Activated CD4-positive, alpha-beta T cell treated with anti-CD3 and anti-CD28 coated beads, Interleukin-2, amount 50 U/mL, for 24 hours (primary cell): ENCODE results near the gene KRT16.
"Not testable (repeated sequence)": the region's sequence is repeated elsewhere in the genome, so short reads cannot be mapped to it uniquely, and the experiment has no call there.

Source experiments
- DNase-seq, 2 donors: peaks; one replicate each; pipeline ENCODE4 v3.0.0-alpha.2; 2020; ENCODE audit warnings: low read depth in 1 of 2, low spot score in 1 of 2

KRT16 gene

GRCh38 chr17:41647940-41648410 is 35.4 kb upstream of the KRT16 start:
- DNase-seq: peak; percentile 81 to 90

GRCh38 chr17:41647038-41647813 is 34.7 kb upstream of the KRT16 start:
- DNase-seq: no peak

GRCh38 chr17:41642252-41643156 is 29.9 kb upstream of the KRT16 start:
- DNase-seq: no peak

GRCh38 chr17:41640596-41640995 is 28.0 kb upstream of the KRT16 start:
- not testable (repeated sequence) for DNase-seq

- no peak for DNase-seq
Observed at GRCh38 chr17:41639492-41640473, 27.2 kb upstream of the KRT16 start.

GRCh38 chr17:41638941-41639340 is 26.4 kb upstream of the KRT16 start:
- DNase-seq: no peak

GRCh38 chr17:41638194-41638593 is 25.6 kb upstream of the KRT16 start:
- DNase-seq: no peak

- no peak for DNase-seq
Observed at GRCh38 chr17:41636652-41637051, 24.1 kb upstream of the KRT16 start.

GRCh38 chr17:41635121-41636097 is 22.8 kb upstream of the KRT16 start:
- DNase-seq: no peak

GRCh38 chr17:41634639-41635038 is 22.1 kb upstream of the KRT16 start:
- no peak for DNase-seq

GRCh38 chr17:41633556-41634199 is 21.1 kb upstream of the KRT16 start:
- no peak for DNase-seq

- DNase-seq: no peak
Observed at GRCh38 chr17:41632482-41633105, 20.0 kb upstream of the KRT16 start.

- DNase-seq: no peak
Observed at GRCh38 chr17:41631898-41632285, 19.3 kb upstream of the KRT16 start.

GRCh38 chr17:41631025-41631897 is 18.7 kb upstream of the KRT16 start:
- no peak for DNase-seq

- DNase-seq: no peak
Observed at GRCh38 chr17:41629826-41630670, 17.5 kb upstream of the KRT16 start.

GRCh38 chr17:41629316-41629715 is 16.7 kb upstream of the KRT16 start:
- no peak for DNase-seq
